IPS-20b (cell line): ENCODE measurements around the gene TMEM208.

Experiments used
- H3K27ac ChIP-seq: one replicate; pipeline ENCODE4 v1.5.1; 2013; ENCODE audit warnings: low read length
- H3K27me3 ChIP-seq: 2 replicates; pipeline ENCODE4 v1.6.1; 2013; ENCODE audit warnings: mild to moderate bottlenecking, low read length, inconsistent platforms; ENCODE audit not compliant: insufficient read depth
- H3K36me3 ChIP-seq: 2 replicates; pipeline ENCODE4 v1.6.1; 2013; ENCODE audit warnings: low read depth, mild to moderate bottlenecking, inconsistent platforms, low read length, moderate library complexity; ENCODE audit not compliant: insufficient read depth
- H3K4me1 ChIP-seq: 2 replicates; pipeline ENCODE4 v1.6.1; 2013; ENCODE audit warnings: mild to moderate bottlenecking, control low read depth, inconsistent platforms, low read length, moderate library complexity; ENCODE audit not compliant: insufficient read depth
- H3K4me3 ChIP-seq: 2 replicates; pipeline ENCODE4 v1.5.1; 2013; ENCODE audit warnings: mild to moderate bottlenecking, low read length, inconsistent platforms
- H3K9ac ChIP-seq: 2 replicates; pipeline ENCODE4 v1.6.1; 2013; ENCODE audit warnings: low read depth, mild to moderate bottlenecking, inconsistent platforms, low read length, moderate library complexity
- H3K9me3 ChIP-seq: 2 replicates; pipeline ENCODE4 v1.6.1; 2013; ENCODE audit warnings: mild to moderate bottlenecking, low read depth, low read length, inconsistent platforms; ENCODE audit not compliant: insufficient read depth

TMEM208 gene

GRCh38 chr16:67193536-67193935 lies 33.4 kb upstream of the TMEM208 start:
- Histone ChIP-seq H3K27me3 (no peaks in the 10 kb centered on the region), H3K27ac (no peak overlapping the region), H3K36me3 (peaks cover 52% of the 10 kb centered on the region), H3K4me1 (peaks cover 3% of the 10 kb centered on the region; the same call in 1 of the 2 replicates), H3K4me3 (peak overlapping the region; percentile 93; the same call in 1 of the 2 replicates), H3K9ac (peak overlapping the region; percentile 82), H3K9me3 (no peaks in the 10 kb centered on the region)

GRCh38 chr16:67194260-67194659 lies 32.7 kb upstream of the TMEM208 start:
- H3K4me1 ChIP-seq: peaks cover 3% of the 10 kb centered on the region; the same call in 1 of the 2 replicates
- H3K4me3 ChIP-seq: no peak overlapping the region
- H3K9ac ChIP-seq: no peak overlapping the region
- peaks cover 52% of the 10 kb centered on the region for H3K36me3 ChIP-seq
- H3K9me3 ChIP-seq: no peaks in the 10 kb centered on the region
- H3K27me3 ChIP-seq: no peaks in the 10 kb centered on the region
- no peak overlapping the region for H3K27ac ChIP-seq

DNA sequence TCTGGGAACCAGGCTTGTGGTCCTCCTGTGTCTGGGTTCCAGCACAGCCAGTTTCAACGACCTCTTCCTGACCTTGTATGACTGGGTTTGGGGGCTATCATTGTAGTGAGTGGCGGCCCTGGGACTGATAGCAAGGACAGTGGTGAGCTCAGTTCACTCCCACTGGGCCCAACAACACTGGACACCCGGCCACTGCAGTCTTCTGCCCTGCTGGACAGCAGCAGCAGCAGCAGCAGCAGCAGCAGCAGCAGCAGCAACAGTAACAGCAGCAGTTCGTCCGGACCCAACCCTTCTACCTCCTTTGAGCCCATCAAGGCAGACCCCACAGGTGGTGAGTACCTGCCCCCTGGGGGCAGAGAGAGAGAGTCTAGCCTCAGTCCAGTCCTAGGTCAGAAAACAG lies 31.3 kb upstream of the TMEM208 start:
- H3K27ac ChIP-seq: no peak overlapping the region
- no peak overlapping the region for H3K9ac ChIP-seq
- no peak overlapping the region for H3K4me3 ChIP-seq
- peaks cover 52% of the 10 kb centered on the region for H3K36me3 ChIP-seq
- H3K9me3 ChIP-seq: no peaks in the 10 kb centered on the region
- H3K27me3 ChIP-seq: no peaks in the 10 kb centered on the region
- peaks cover 6% of the 10 kb centered on the region; the same call in 1 of the 2 replicates for H3K4me1 ChIP-seq

GRCh38 chr16:67196881-67197280 lies 30.0 kb upstream of the TMEM208 start:
- no peak overlapping the region for H3K9ac ChIP-seq
- H3K9me3 ChIP-seq: no peaks in the 10 kb centered on the region
- no peak overlapping the region for H3K27ac ChIP-seq
- peaks cover 57% of the 10 kb centered on the region for H3K36me3 ChIP-seq
- peaks cover 6% of the 10 kb centered on the region; the same call in 1 of the 2 replicates for H3K4me1 ChIP-seq
- H3K27me3 ChIP-seq: no peaks in the 10 kb centered on the region
- H3K4me3 ChIP-seq: no peak overlapping the region

- Histone ChIP-seq H3K27ac (no peak overlapping the region), H3K9me3 (no peaks in the 10 kb centered on the region), H3K9ac (no peak overlapping the region), H3K4me1 (peaks cover 6% of the 10 kb centered on the region; the same call in 1 of the 2 replicates), H3K27me3 (no peaks in the 10 kb centered on the region), H3K36me3 (peaks cover 57% of the 10 kb centered on the region), H3K4me3 (no peak overlapping the region)
Measured at GRCh38 chr16:67197704-67198103, 29.2 kb upstream of the TMEM208 start.

DNA sequence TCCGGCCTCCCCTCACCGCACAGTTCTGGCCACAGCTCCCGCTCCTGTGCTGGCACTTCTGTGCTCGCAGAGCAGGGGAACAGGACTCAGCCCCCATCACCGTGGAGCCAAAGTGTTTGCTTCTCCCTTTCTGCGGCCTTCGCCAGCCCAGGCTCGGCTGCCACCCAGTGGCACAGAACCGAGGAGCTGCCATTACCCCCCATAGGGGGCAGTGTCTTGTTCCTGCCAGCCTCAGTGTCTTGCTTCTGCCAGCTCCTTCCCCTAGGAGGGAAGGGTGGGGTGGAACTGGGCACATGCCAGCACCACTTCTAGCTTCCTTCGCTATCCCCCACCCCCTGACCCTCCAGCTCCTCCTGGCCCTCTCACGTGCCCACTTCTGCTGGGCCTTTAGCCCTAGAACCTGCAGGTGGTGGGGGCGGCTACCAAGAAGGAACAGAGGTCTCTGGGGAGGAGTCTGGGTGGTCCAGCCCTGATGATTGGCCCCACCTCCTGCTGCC lies 28.6 kb upstream of the TMEM208 start:
- H3K4me3 ChIP-seq: peak overlapping the region; percentile 72; the same call in 1 of the 2 replicates
- H3K27me3 ChIP-seq: no peaks in the 10 kb centered on the region
- no peaks in the 10 kb centered on the region for H3K9me3 ChIP-seq
- H3K36me3 ChIP-seq: peaks cover 56% of the 10 kb centered on the region
- peaks cover 6% of the 10 kb centered on the region; the same call in 1 of the 2 replicates for H3K4me1 ChIP-seq
- no peak overlapping the region; the same call in 1 of the 2 replicates for H3K9ac ChIP-seq
- H3K27ac ChIP-seq: no peak overlapping the region

GRCh38 chr16:67199011-67199807 lies 27.7 kb upstream of the TMEM208 start, which contains the start of gene ELMO3:
Gene ELMO3, plus strand, starts transcription at chr16:67199131. Its CDS starts 196 bp downstream, at chr16:67199327.
- peak within 1 kb of the TSS; percentile 75 for H3K4me3 ChIP-seq
- H3K27me3 ChIP-seq: no peaks in the 10 kb centered on the region
- H3K4me1 ChIP-seq: 0 out of 2 replicates have a peak, but pooled peaks cover 3% of the 10 kb centered on the region
- H3K27ac ChIP-seq: no peak within 1 kb of the TSS
- H3K36me3 ChIP-seq: peaks cover 47% of the 10 kb centered on the region
- H3K9ac ChIP-seq: peak within 1 kb of the TSS; percentile 53; the same call in 1 of the 2 replicates
- H3K9me3 ChIP-seq: no peaks in the 10 kb centered on the region

GRCh38 chr16:67199808-67200198 lies 27.1 kb upstream of the TMEM208 start:
- peaks cover 41% of the 10 kb centered on the region for H3K36me3 ChIP-seq
- H3K4me3 ChIP-seq: peak overlapping the region; percentile 75

GRCh38 chr16:67200491-67200890 lies 26.4 kb upstream of the TMEM208 start:
- no peak overlapping the region for H3K27ac ChIP-seq

More at GRCh38 chr16:67199808-67200198, 27.1 kb upstream of the TMEM208 start:
- Histone ChIP-seq H3K9ac (no peak overlapping the region; the same call in 1 of the 2 replicates), H3K27me3 (no peaks in the 10 kb centered on the region), H3K4me1 (0 out of 2 replicates have a peak, but pooled peaks cover 3% of the 10 kb centered on the region), H3K27ac (no peak overlapping the region), H3K9me3 (no peaks in the 10 kb centered on the region)

GRCh38 chr16:67201411-67202345 lies 25.3 kb upstream of the TMEM208 start:
- Histone ChIP-seq H3K27me3 (no peaks in the 10 kb centered on the region), H3K27ac (no peak overlapping the region), H3K4me3 (no peak overlapping the region), H3K9ac (no peak overlapping the region), H3K36me3 (peaks cover 22% of the 10 kb centered on the region), H3K4me1 (peaks cover 3% of the 10 kb centered on the region; the same call in 1 of the 2 replicates), H3K9me3 (no peaks in the 10 kb centered on the region)

More at GRCh38 chr16:67200491-67200890, 26.4 kb upstream of the TMEM208 start:
- H3K9ac ChIP-seq: no peak overlapping the region
- H3K36me3 ChIP-seq: peaks cover 34% of the 10 kb centered on the region
- no peaks in the 10 kb centered on the region for H3K9me3 ChIP-seq
- no peaks in the 10 kb centered on the region for H3K27me3 ChIP-seq
- H3K4me1 ChIP-seq: 0 out of 2 replicates have a peak, but pooled peaks cover 3% of the 10 kb centered on the region
- 0 out of 2 replicates have a peak overlapping the region, but pooled peaks have one; percentile 22 for H3K4me3 ChIP-seq

GRCh38 chr16:67202426-67202825 lies 24.5 kb upstream of the TMEM208 start:
- Histone ChIP-seq H3K9me3 (no peaks in the 10 kb centered on the region), H3K27ac (no peak overlapping the region), H3K27me3 (no peaks in the 10 kb centered on the region), H3K36me3 (peaks cover 15% of the 10 kb centered on the region), H3K9ac (no peak overlapping the region), H3K4me3 (no peak overlapping the region), H3K4me1 (peaks cover 3% of the 10 kb centered on the region; the same call in 1 of the 2 replicates)
